ENCODE results near the gene PRR16.

PRR16 gene

DNA sequence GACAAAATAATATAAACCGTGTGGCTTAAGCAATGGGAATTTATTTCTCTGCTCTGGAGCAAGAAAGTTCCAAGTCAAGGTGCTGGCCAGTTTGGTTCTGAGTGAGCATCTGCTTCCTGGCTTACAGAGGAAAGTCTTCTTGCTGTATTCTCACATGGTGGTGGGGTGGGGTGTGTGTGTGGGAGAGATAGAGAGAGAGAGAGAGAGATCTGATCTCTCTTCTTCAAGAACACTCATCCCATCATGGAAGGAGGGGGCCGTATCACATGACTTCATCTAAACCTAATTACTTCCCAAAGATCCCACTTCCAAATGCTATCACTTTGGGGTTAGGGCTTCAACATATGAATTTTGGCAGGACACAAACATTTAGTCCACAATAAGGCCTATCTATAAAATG lies 91.2 kb downstream of the PRR16 start:
- no peak for TF ChIP-seq ZFX (IDR thresholded peaks at IDR 0.05; ENCODE audit: borderline replicate concordance)
- no peak overlapping the region for H3K27ac ChIP-seq

DNA sequence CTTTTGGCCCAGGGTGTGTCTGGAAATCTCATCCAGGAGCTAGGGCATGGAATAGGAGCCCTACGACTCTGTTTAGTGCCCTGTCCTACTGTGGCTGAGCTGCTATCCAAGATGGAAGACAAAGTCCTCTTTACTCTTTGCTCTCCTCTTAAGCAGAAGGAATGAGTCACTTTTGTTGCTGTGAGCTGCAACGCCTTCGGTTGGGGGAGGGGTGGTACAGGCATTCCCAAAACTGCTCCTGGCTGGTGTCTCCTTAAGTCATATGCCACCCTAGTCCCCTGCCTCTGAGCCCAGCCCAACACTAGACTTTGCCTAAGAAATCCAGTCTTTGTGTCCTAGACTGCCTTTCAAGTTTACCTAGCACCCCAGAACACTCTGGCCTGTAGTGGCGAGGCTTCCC lies 99.9 kb downstream of the PRR16 start:
- TF ChIP-seq ZFX (IDR thresholded peaks at IDR 0.05; ENCODE audit: borderline replicate concordance), result no peak
- TF ChIP-seq, protein P1, sequence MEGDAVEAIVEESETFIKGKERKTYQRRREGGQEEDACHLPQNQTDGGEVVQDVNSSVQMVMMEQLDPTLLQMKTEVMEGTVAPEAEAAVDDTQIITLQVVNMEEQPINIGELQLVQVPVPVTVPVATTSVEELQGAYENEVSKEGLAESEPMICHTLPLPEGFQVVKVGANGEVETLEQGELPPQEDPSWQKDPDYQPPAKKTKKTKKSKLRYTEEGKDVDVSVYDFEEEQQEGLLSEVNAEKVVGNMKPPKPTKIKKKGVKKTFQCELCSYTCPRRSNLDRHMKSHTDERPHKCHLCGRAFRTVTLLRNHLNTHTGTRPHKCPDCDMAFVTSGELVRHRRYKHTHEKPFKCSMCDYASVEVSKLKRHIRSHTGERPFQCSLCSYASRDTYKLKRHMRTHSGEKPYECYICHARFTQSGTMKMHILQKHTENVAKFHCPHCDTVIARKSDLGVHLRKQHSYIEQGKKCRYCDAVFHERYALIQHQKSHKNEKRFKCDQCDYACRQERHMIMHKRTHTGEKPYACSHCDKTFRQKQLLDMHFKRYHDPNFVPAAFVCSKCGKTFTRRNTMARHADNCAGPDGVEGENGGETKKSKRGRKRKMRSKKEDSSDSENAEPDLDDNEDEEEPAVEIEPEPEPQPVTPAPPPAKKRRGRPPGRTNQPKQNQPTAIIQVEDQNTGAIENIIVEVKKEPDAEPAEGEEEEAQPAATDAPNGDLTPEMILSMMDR (IDR thresholded peaks at IDR 0.05), result no peak
- no peak overlapping the region for H3K27ac ChIP-seq

DNA sequence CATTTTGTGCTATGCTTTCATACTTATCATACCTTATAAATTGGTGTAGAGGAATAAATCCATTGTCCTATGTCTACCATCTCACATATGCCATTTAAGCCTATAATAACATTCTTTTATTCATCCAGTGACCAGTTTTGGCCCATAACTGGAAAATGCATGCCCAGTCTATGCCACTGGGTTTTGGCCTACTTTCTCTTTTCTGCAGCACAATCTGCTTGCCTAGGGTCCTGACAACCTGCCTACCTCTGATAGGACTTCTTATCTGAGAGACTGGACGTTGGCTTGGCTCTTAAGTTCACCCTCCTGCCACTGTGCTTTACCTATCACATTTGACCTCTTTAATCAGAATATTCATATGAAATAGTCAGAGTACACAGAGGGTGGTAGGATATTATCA lies 103.0 kb downstream of the PRR16 start:
- no peak for TF ChIP-seq ZFX (IDR thresholded peaks at IDR 0.05; ENCODE audit: borderline replicate concordance)
- TF ChIP-seq, protein P1 (IDR thresholded peaks at IDR 0.05), result no peak
- no peak overlapping the region for H3K27ac ChIP-seq

- TF ChIP-seq, protein P1 (IDR thresholded peaks at IDR 0.05), result no peak
- no peak for TF ChIP-seq ZFX (IDR thresholded peaks at IDR 0.05; ENCODE audit: borderline replicate concordance)
Observed at GRCh38 chr5:120567921-120568320, 103.8 kb downstream of the PRR16 start.

DNA sequence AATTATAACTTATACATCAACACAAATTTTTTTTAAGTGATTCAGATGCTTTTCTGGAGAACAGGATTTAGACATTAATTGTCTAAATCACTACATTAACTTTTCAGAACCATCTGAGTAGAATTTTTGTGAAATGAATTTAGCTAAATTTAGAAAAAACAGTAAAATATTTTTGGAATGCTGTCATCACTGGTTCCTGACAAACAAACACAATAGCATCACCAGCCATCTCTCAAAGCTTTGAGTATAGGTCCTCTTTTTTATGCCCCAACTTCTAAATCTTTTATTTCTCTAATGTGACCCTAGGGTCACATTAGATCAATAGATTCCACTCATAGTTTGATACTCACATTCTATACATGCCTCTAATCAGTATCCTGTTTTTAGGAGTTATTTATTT lies 104.6 kb downstream of the PRR16 start:
- no peak overlapping the region for H3K27ac ChIP-seq
- no peak for TF ChIP-seq ZFX (IDR thresholded peaks at IDR 0.05; ENCODE audit: borderline replicate concordance)
- TF ChIP-seq, protein P1 (IDR thresholded peaks at IDR 0.05), result no peak

More at GRCh38 chr5:120567921-120568320, 103.8 kb downstream of the PRR16 start:
- no peak overlapping the region for H3K27ac ChIP-seq

DNA sequence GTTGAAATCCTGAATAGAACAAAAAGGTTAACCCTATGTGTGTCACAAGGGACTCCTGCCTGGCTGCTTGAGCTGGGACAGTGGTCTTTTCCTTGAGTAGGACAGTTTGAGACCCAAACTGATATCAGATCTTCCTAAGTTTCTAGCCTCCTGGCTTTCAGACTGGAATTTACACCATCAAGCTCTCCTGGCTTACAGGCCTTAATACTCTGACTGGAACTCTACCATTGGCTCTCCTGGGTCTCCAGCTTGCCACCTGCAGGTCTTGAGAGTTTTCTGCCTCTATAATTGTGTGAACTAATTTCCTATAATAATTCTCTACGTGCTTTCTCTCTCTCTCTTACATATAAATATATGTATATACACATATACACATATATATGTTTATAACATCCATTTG lies 112.5 kb downstream of the PRR16 start:
- no peak for TF ChIP-seq ZFX (IDR thresholded peaks at IDR 0.05; ENCODE audit: borderline replicate concordance)
- H3K27ac ChIP-seq, result no peak overlapping the region

GRCh38 chr5:120582635-120583034 lies 118.5 kb downstream of the PRR16 start:
- TF ChIP-seq, protein P1 (IDR thresholded peaks at IDR 0.05), result no peak
- TF ChIP-seq ZFX (IDR thresholded peaks at IDR 0.05; ENCODE audit: borderline replicate concordance), result no peak
- H3K27ac ChIP-seq, result no peak overlapping the region

GRCh38 chr5:120586646-120587045 lies 122.5 kb downstream of the PRR16 start:
- H3K27ac ChIP-seq, result no peak overlapping the region
- TF ChIP-seq, protein P1 (IDR thresholded peaks at IDR 0.05), result no peak
- TF ChIP-seq ZFX (IDR thresholded peaks at IDR 0.05; ENCODE audit: borderline replicate concordance), result no peak

All from 22Rv1 (cell line).